ENCODE measurements around the gene FASTK.

- TF ChIP-seq POLR2A (IDR thresholded peaks at IDR 0.05) = no peak
- no peak for TF ChIP-seq CTCF (IDR thresholded peaks at IDR 0.05)
Observed at GRCh38 chr7:151118108-151119054, 37.8 kb upstream of the FASTK start.

Data from testis (tissue), 2 donors.